RKO (cell line): ENCODE measurements around the gene PRSS48.
"Not testable (repeated sequence)": the region's sequence is repeated elsewhere in the genome, so short reads cannot be mapped to it uniquely, and the experiment has no call there.

Experiments used
- DNase-seq: peaks from one replicate; pipeline ENCODE4 v3.0.0-alpha.2; 2016; ENCODE audit warnings: low spot score

Gene PRSS48

GRCh38 chr4:151318307-151319006 lies 41.5 kb downstream of the PRSS48 start:
- DNase-seq: no peak

DNA sequence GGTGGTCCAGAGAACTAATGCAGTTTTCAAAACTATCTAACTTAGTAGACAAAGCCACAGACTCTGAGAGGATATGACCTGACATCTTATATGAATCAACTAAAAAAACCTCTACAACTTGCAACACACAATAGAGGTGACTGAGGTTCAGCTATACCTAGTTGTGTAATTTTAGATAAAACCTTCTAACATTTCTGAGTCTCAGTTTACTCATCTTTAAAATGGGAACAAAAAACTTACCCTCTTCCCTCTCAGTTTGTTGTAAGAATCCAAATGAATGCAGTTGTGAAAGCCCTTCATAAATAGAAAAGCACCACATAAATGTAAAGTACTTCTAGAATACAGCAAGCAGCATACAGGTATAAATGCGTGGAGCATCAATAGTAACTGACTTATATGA lies 42.5 kb downstream of the PRSS48 start:
- DNase-seq: no peak

DNA sequence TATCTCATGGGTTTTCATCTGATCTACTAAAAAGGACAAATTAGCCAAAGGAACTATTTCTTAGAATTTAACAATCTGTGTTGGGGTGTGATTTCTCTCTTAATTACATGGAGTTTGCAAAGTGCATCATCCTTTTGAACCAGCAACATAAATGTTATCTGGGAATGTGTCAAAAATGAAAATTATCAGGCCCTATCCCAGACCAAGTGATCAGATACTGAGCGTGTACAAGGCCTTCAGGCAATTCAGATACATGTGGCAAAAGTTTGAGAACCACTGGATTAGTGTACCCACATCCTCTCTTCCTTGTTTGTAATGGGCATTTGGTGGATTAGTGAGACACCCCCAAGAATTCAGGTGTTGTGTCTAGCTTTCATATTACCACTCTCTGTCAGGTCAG lies 44.6 kb downstream of the PRSS48 start:
- DNase-seq: no peak

- DNase-seq: not testable (repeated sequence)
These were observed 45.2 kb downstream of the PRSS48 start for GRCh38 chr4:151322161-151322560.

DNA sequence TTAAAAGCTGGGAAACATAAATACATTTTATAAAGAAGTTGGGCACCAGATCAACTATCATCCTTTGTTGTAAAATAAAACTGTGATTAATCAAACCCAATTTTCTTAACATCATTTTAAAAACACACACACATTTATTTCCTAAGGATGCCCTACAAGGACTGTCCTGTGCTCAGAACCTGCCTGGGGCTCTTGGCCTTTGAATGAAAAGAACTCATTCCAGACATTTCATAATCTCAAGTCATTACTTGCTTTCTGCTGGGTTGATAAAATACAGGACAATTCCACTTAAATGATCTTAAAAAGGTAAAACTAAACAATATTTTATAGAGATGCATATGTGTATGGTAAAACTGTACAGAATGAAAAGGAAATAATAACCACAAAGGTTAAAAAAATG lies 45.6 kb downstream of the PRSS48 start:
- no peak for DNase-seq

DNA sequence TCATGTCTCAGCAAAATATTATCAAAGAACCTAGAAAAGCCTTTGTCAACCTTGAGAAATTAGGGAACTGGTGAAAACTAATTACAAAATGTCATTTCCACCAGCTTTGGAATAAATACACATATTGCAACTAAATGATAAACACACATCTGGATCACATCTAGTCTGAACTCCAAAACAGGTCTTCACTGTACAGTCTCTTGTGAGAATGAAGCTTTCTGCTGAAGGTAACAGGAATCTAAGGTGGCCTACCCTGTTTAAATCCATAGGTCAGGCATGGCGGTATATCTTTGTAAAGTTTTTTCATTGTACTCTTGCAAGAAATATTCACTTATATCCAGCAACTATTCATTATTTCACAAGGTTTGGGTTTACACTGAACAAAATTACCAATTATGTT lies 46.7 kb downstream of the PRSS48 start:
- DNase-seq: no peak

DNA sequence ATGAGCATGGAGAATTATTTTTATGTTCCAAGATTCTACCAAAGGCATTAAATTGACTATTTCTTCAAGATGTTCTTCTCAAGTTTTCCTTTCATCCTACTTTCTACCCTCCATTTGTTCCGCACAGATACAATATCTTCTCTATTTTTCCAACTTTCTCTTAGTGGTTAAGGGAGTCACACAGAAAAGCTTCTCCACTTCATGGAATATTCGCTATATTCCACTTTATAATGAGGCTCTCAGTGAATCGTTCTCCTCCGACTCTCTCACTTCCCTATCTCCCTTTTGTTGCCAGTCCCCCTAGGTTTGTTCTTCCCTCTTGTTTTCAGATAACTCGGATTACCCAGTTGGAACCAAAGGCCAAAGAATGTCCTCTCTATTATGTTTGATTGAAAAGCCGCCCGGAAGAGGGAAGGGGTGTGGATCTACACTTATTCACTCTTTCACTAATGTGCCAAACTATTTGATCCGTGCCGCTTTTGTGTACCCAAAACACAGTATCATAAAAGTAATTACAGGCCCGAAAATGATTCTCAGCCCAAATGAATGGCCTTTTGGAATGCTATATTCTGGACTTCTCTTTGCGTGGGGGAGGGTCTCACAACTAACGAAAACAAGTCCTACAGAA lies 47.3 kb downstream of the PRSS48 start:
- DNase-seq: no peak

DNA sequence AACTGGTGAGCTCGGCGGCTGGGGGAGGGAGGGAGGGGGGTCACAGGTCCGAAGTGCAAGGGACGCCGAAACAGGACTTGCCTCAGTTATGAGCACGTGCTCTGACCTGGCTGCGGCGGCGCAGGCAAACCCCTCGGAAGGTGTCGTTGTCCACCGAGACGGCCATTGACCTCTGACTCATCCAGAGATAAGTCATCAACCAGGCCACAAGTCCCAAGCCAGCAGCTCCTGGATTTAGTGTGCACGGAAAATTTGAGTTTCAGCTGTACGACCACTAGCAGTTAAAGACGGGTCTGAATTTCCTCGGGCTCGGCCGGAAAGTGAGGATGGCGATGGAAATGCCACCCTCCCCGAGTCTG lies 47.8 kb downstream of the PRSS48 start:
- peak; percentile 96 for DNase-seq

- DNase-seq: peak; percentile 81
These were observed 48.4 kb downstream of the PRSS48 start, which contains the start of gene SH3D19 for GRCh38 chr4:151325111-151325948. Gene SH3D19, minus strand, starts transcription at chr4:151325605. Its CDS starts 253 bp downstream, at chr4:151325352.

DNA sequence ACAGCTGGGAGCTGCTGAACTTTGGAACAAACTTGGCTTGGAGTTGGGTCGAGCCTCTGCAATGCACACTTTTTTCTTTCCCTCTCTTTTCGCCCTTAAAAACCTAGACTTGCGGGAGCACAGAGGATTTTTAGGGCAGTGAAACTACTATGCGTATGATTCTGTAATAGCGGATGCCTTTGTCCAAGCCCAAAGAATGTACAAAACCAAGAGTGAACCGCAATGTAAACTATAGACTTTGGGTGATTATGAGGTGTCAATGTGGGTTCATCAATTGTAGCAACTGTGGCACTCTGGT lies 48.9 kb downstream of the PRSS48 start:
- no peak for DNase-seq

DNA sequence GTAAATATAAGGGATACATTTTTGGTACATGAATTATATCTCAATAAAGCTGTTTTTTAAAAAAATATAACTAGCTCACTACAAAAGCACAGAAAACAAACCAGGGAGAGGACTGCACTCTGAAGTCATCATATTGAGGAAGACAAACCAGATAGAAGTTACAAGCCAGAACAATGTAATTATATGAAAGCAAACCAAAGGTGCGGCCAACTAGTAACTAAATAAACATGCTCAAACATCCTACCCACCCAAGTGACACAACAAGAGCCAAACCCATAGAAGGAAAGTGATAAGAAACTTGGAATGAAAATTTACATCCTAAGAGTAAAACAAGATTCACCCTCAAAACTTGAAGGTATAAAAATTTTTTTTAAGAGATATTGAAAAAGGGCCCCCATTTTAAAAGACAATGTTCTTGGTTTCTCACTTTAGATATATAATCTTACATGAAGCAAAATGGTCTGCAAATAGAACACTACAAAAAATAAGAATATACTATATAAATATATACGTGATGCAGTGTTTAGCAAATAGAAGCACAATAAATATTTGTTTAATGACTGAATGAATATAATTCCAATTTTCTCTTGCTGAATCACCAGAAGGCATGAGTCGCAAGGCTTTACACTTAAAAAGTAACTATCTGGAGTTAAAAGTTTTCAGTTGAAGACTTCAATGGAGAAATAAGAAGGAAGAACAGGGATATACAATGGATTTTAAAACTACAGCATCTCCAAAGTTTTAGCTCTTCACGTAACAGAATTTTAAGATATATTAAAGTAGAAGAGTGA lies 52.5 kb downstream of the PRSS48 start:
- DNase-seq: peak; percentile 50

DNA sequence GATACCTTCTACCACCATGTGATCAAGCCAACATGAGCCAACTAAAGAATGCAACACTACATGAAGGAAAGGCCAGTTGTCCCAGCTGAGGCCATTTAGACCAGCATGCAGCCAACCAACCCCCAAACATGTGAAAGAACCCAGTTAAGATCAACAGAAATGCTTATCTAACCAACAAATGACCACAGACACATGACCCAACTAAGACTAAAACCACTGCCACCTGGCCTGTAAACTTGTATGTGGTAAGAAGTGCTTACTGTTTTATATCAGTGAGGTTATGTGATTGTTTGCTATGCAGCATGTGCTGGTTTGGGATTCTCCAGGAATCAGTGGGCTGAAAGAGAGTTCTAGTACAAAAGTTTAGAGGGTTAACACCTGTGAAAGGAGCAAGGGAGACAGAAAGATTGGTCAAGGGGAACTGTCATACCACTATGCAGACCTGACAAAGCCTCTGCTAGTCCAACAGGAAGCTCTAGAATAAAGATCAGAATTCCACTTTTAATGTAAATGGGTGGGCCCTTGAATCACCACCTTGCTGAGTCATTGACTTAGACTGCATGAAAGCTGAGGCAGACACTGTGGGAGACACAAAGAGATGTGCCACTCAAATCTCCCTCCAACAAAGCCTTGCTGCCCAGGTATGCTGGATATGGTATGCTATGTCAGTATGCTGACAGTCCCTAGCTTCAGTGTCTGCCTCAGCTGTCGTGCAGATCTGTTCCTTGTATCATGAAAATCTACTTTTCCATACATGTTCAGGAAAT lies 54.5 kb downstream of the PRSS48 start:
- peak; percentile 47 for DNase-seq

- no peak for DNase-seq
These were observed 62.5 kb downstream of the PRSS48 start for GRCh38 chr4:151339467-151339866.

DNA sequence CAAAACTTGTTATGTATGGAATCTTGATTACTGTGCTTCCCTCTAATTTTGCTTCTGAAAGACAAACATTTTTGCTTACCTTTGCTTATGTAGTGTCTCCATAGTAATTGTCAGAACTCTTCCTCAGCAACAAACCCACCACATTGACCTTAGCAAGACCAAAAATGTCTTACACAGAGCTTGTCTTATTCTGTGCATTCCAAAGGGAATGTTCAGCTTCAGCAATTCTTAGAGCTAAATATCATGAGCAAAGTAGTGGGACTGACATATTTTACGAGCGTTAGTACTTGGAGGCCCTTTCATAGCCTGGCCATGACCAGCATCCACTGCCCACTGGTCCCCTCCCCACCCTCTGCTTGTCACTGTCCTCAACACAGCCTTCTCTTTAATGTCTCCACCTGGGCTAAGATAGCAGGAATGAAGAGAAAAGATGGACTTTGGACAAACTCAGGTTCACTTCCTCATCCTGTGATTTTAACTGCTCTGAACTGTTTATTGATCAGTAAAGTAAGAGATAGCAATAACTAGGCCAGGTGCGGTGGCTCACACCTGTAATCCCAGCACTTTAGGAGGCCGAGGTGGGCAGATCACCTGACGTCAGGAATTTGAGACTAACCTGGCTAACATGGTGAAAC lies 63.9 kb downstream of the PRSS48 start:
- DNase-seq: no peak
